OCI-LY1 (cell line): ENCODE data around the gene ZNF827.

ENCODE experiments used
- H2AFZ ChIP-seq: fragments of 200-600 bp; sonication (generic), shearing (Covaris generic); 2 replicates; pipeline ENCODE4 v1.6.0; 2014; ENCODE audit warnings: antibody characterized with exemption, mild to moderate bottlenecking, low read length
- H3F3A ChIP-seq: fragments of 200-600 bp; sonication (generic), shearing (Covaris generic); 2 replicates; pipeline ENCODE4 v1.6.0; 2014; ENCODE audit warnings: mild to moderate bottlenecking, antibody characterized with exemption, low read length, moderate library complexity; ENCODE audit not compliant: insufficient read depth
- H3K27ac ChIP-seq: fragments of 200-600 bp; sonication (generic); 2 replicates; pipeline ENCODE4 v1.5.1; 2014; ENCODE audit warnings: low read length, mixed run types, mild to moderate bottlenecking, low read depth; ENCODE audit not compliant: poor library complexity, severe bottlenecking
- H3K27me3 ChIP-seq: fragments of 200-600 bp; sonication (generic); 2 replicates; pipeline ENCODE4 v1.6.0; 2014; ENCODE audit warnings: antibody characterized with exemption, mild to moderate bottlenecking, low read length, moderate library complexity; ENCODE audit not compliant: insufficient read depth
- H3K36me3 ChIP-seq: fragments of 200-600 bp; sonication (generic); 2 replicates; pipeline ENCODE4 v1.6.1; 2014; ENCODE audit warnings: mild to moderate bottlenecking, antibody characterized with exemption, low read length, moderate library complexity, mixed read lengths; ENCODE audit not compliant: insufficient read depth
- H3K4me1 ChIP-seq: fragments of 200-600 bp; sonication (generic); 2 replicates; pipeline ENCODE4 v1.5.1; 2014; ENCODE audit warnings: mild to moderate bottlenecking, low read length, moderate library complexity; ENCODE audit not compliant: insufficient read depth, severe bottlenecking
- H3K4me2 ChIP-seq: fragments of 200-600 bp; sonication (generic), shearing (Covaris generic); 2 replicates; pipeline ENCODE4 v1.6.1; 2014; ENCODE audit warnings: low read length
- H3K4me3 ChIP-seq: fragments of 200-600 bp; sonication (generic); 2 replicates; pipeline ENCODE4 v1.5.1; 2014; ENCODE audit warnings: low read length, low read depth, mild to moderate bottlenecking, mixed read lengths; ENCODE audit not compliant: poor library complexity, severe bottlenecking
- H3K79me2 ChIP-seq: fragments of 200-600 bp; shearing (Covaris generic); 2 replicates; pipeline ENCODE4 v1.6.1; 2016; ENCODE audit warnings: mixed run types, low read length, mixed read lengths; ENCODE audit not compliant: insufficient read depth
- H3K9ac ChIP-seq: fragments of 200-600 bp; sonication (generic), shearing (Covaris generic); 2 replicates; pipeline ENCODE4 v1.6.1; 2014; ENCODE audit warnings: mild to moderate bottlenecking, low read length, mixed read lengths
- H3K9me2 ChIP-seq: fragments of 200-600 bp; sonication (generic), shearing (Covaris generic); 2 replicates; pipeline ENCODE4 v1.6.1; 2014; ENCODE audit warnings: low read depth, mild to moderate bottlenecking, low read length, mixed read lengths
- H3K9me3 ChIP-seq: fragments of 200-600 bp; shearing (Covaris generic); 2 replicates; pipeline ENCODE4 v1.6.1; 2014; ENCODE audit warnings: low read length, mixed read lengths
- H4K20me1 ChIP-seq: fragments of 200-600 bp; sonication (generic), shearing (Covaris generic); 2 replicates; pipeline ENCODE4 v1.6.0; 2016; ENCODE audit warnings: mild to moderate bottlenecking, low read length; ENCODE audit not compliant: insufficient read depth
- CTCF ChIP-seq: fragments of 200-600 bp; sonication (generic), shearing (Covaris generic); IDR thresholded peaks from 2 replicates; pipeline ENCODE4 v1.5.1; 2017; ENCODE audit warnings: mild to moderate bottlenecking, antibody characterized with exemption, low read length, moderate library complexity, mixed read lengths
- EZH2 ChIP-seq: fragments of 200-600 bp; sonication (generic), shearing (Covaris generic); IDR thresholded peaks from 2 replicates; pipeline ENCODE4 v1.8.0; 2017; ENCODE audit warnings: borderline replicate concordance, mixed run types, mild to moderate bottlenecking, antibody characterized with exemption, low read length, moderate library complexity, mixed read lengths

ZNF827 gene

GRCh38 chr4:145716661-145717200 is 221.9 kb downstream of the ZNF827 start:
- Histone ChIP-seq H3K27me3 (no peaks in the 10 kb centered on the region; the same call in 1 of the 2 replicates), H3K36me3 (no peaks in the 10 kb centered on the region), H3K4me2 (no peak overlapping the region), H3K4me3 (no peak overlapping the region), H3K9me3 (0 out of 2 replicates have a peak, but pooled peaks cover 3% of the 10 kb centered on the region), H3K27ac (no peak overlapping the region), H4K20me1 (no peaks in the 10 kb centered on the region), H3K9ac (no peak overlapping the region), H3K79me2 (no peaks in the 10 kb centered on the region), H2AFZ (no peak overlapping the region), H3K4me1 (no peaks in the 10 kb centered on the region), H3F3A (no peaks in the 10 kb centered on the region), H3K9me2 (no peaks in the 10 kb centered on the region)
- TF ChIP-seq CTCF (no peak), EZH2 (no peak)

GRCh38 chr4:145716200-145716599 is 222.4 kb downstream of the ZNF827 start:
- TF ChIP-seq EZH2 (no peak), CTCF (no peak)
- Histone ChIP-seq H3K27me3 (no peaks in the 10 kb centered on the region; the same call in 1 of the 2 replicates), H3K9me2 (no peaks in the 10 kb centered on the region), H4K20me1 (no peaks in the 10 kb centered on the region), H3K9ac (no peak overlapping the region), H3K4me3 (no peak overlapping the region), H3K27ac (no peak overlapping the region), H3K36me3 (no peaks in the 10 kb centered on the region), H3K4me1 (no peaks in the 10 kb centered on the region), H3K4me2 (no peak overlapping the region), H3F3A (no peaks in the 10 kb centered on the region), H2AFZ (no peak overlapping the region), H3K79me2 (no peaks in the 10 kb centered on the region), H3K9me3 (0 out of 2 replicates have a peak, but pooled peaks cover 3% of the 10 kb centered on the region)

- Histone ChIP-seq H3K79me2 (no peaks in the 10 kb centered on the region), H3K4me3 (no peak overlapping the region), H3K9ac (no peak overlapping the region), H2AFZ (no peak overlapping the region), H3K4me1 (no peaks in the 10 kb centered on the region), H3K36me3 (no peaks in the 10 kb centered on the region), H3K4me2 (no peak overlapping the region), H4K20me1 (no peaks in the 10 kb centered on the region), H3K9me3 (0 out of 2 replicates have a peak, but pooled peaks cover 3% of the 10 kb centered on the region), H3K9me2 (no peaks in the 10 kb centered on the region), H3K27me3 (no peaks in the 10 kb centered on the region), H3F3A (no peaks in the 10 kb centered on the region), H3K27ac (no peak overlapping the region)
- no peak for TF ChIP-seq EZH2
- TF ChIP-seq CTCF, result no peak
Measured at GRCh38 chr4:145709843-145710242, 228.8 kb downstream of the ZNF827 start.
